Kidney (tissue), 14 donors: Measurements from ENCODE around the gene PITRM1. TPM values are rescaled to one million over a fixed set of nuclear protein-coding genes. Genes with fewer than 3 reads are reported as not detected.
A peak's percentile ranks its signal among the peaks of the same experiment; 100 is the strongest.

Experiments
- DNase-seq, 5 donors: peaks; one replicate each; pipeline ENCODE4 v3.0.0-alpha.2; 2013 to 2020
- FAIRE-seq: peaks from 2 replicates; lab custom pipeline; 2012; peaks lifted over from hg19 to GRCh38; lab: Jason Lieb, UNC
- H3K27ac ChIP-seq, 2 donors: one replicate each; pipeline ENCODE4 v1.7.0; 2013; ENCODE audit warnings: low read depth in 2 of 2, low read length in 2 of 2, inconsistent platforms in 1 of 2
- H3K27me3 ChIP-seq: one replicate; pipeline ENCODE4 v1.7.1; 2013; ENCODE audit warnings: low read length, inconsistent platforms; ENCODE audit not compliant: control insufficient read depth, insufficient read depth
- H3K36me3 ChIP-seq, 3 donors: one replicate each; pipeline versions ENCODE4 v1.7.0 to v1.7.1; 2013; ENCODE audit warnings: low read length in 3 of 3, control low read depth in 1 of 3, inconsistent platforms in 1 of 3; ENCODE audit not compliant: insufficient read depth in 3 of 3, control insufficient read depth in 2 of 3
- H3K4me1 ChIP-seq, 3 donors: one replicate each; pipeline versions ENCODE4 v1.7.0 to v1.7.1; 2013; ENCODE audit warnings: low read length in 3 of 3, inconsistent platforms in 1 of 3, low read depth in 1 of 3; ENCODE audit not compliant: control insufficient read depth in 2 of 3, insufficient read depth in 2 of 3
- H3K4me3 ChIP-seq, 3 donors: one replicate each; pipeline versions ENCODE4 v1.7.0 to v1.8.1; 2013; ENCODE audit warnings: low read length in 3 of 3, control low read depth in 1 of 3, inconsistent platforms in 1 of 3
- H3K9ac ChIP-seq, 3 donors: one replicate each; pipeline versions ENCODE4 v1.7.0 to v1.7.1; 2013; ENCODE audit warnings: low read length in 3 of 3, control low read depth in 1 of 3, inconsistent platforms in 1 of 3
- H3K9me3 ChIP-seq, 3 donors: one replicate each; pipeline versions ENCODE4 v1.7.0 to v1.7.1; 2013; ENCODE audit warnings: low read length in 3 of 3, control low read depth in 1 of 3, inconsistent platforms in 1 of 3; ENCODE audit not compliant: control insufficient read depth in 2 of 3, insufficient read depth in 1 of 3
- CTCF ChIP-seq: IDR thresholded peaks from 3 replicates; pipeline ENCODE4 v1.5.1; 2012; ENCODE audit warnings: mild to moderate bottlenecking, moderate library complexity, borderline replicate concordance; ENCODE audit not compliant: insufficient read depth; ENCODE audit errors: extremely low read depth
- intact Hi-C: fragments of 100-400 bp; cut with DNase I; formaldehyde crosslinking; loops from one replicate; pipeline ENCODE4 v1.11.1; 2022
- polyA plus RNA-seq: library from polyadenylated mRNA; stranded (reverse); fragments of 350-450 nt; fragmentation: Illumina TruSeq; extraction: RNeasy Lipid Tissue Mini Kit (QIAGEN cat#74804); gene quantifications from one replicate; pipeline ENCODE4 v1.2.3, GENCODE V29; 2014; ENCODE audit warnings: low read depth, low replicate concordance; ENCODE audit not compliant: insufficient read depth
- total RNA-seq: library from RNA; stranded (reverse); fragmentation: NEBNext Ultra II Directional; extraction: Animal tissue kit (Norgen Biotek cat#: 25700); gene quantifications from one replicate; pipeline ENCODE4 v1.2.1, GENCODE V29; 2021
- donor health status: control.
- donor health status: control.
- donor health status: control.
- donor health status: control.
- donor health status: control.
- donor health status: DM: yes; HTN: yes; CAD: no.
- donor health status: Normal renal cell carcinoma (clear cell type).

PITRM1 gene
- total and polyA plus RNA-seq, 2 donors from 2014 or later: 28.8 to 60.7 TPM

DNA sequence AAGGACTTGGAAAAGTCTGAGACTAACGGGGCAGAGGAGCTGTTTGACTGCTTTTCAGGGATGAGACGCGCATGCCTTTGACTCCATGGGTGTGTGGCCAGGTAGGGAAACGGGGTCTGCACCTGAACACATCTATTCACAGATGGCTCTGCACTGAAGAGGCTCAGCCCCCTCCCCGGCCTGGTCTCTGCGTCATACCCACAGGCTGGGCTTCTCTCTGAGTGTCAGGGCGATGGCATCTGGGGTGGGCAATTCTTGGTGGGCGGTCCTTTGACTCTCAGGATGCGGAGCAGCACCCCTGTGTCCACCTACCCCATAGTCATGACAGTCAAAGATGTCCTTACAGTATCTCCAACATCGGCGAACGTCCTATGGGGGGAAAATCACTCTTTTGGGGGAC lies 82.2 kb downstream of the PITRM1 start:
- FAIRE-seq: no peak
- Histone ChIP-seq H3K4me3 (no peak overlapping the region), H3K27me3 (no peaks in the 10 kb centered on the region), H3K4me1 (peaks cover 0 to 5% (median 3%) of the 10 kb centered on the region in 3 donors), H3K36me3 (no peaks in the 10 kb centered on the region), H3K9me3 (no peaks in the 10 kb centered on the region), H3K9ac (peak overlapping the region in 1 of 3 donors; percentile 31), H3K27ac (peak overlapping the region; percentile 21 to 75)
- DNase-seq: peak in 1 of 5 donors; percentile 32
- no peak for TF ChIP-seq CTCF
- intact Hi-C loops: no loop called here

Other genes starting within 250 kb of the PITRM1 start
- 139 TPM for gene PFKP, start 105.2 kb downstream of the PITRM1 start, total RNA-seq
- gene PFKP, start 105.2 kb downstream of the PITRM1 start, polyA plus RNA-seq: 51.2 TPM